ENCODE results near the gene FANK1. TPM values are rescaled to one million over a fixed set of nuclear protein-coding genes. Genes with fewer than 3 reads are reported as not detected.
"Not testable (repeated sequence)": the region's sequence is repeated elsewhere in the genome, so short reads cannot be mapped to it uniquely, and the experiment has no call there.

FANK1 gene
- total RNA-seq, 2 donors from 2014 or later, result 1.0 to 7.3 TPM

GRCh38 chr10:125955766-125956165 lies 59.4 kb downstream of the FANK1 start:
- ATAC-seq (no peak), DNase-seq (no peak)
- Histone ChIP-seq H3K4me3 (no peak overlapping the region), H3K27ac (no peak overlapping the region), H3K9me3 (peaks cover 0 to 15% (median 0%) of the 10 kb centered on the region in 3 donors), H3K4me1 (no peaks in the 10 kb centered on the region), H3K27me3 (no peaks in the 10 kb centered on the region), H3K36me3 (replicated peaks in 1 of 2; ENCODE audit: insufficient read depth in 1 of 2, low read depth in 2 of 2) (no peaks in the 10 kb centered on the region)
- TF ChIP-seq CTCF (IDR thresholded peaks at IDR 0.05) (no peak), POLR2A (IDR thresholded peaks at IDR 0.05) (no peak)
- intact Hi-C loops (cut with DNase I), result no loop called here
- 55 to 82% methylated on average over 3 of the region's 3 CpGs for WGBS, 2 donors

- TF ChIP-seq CTCF (IDR thresholded peaks at IDR 0.05) (no peak), POLR2A (IDR thresholded peaks at IDR 0.05) (no peak)
- Histone ChIP-seq H3K9me3 (no peaks in the 10 kb centered on the region), H3K27me3 (no peaks in the 10 kb centered on the region), H3K4me1 (no peaks in the 10 kb centered on the region), H3K4me3 (no peak overlapping the region), H3K36me3 (replicated peaks in 1 of 2; ENCODE audit: insufficient read depth in 1 of 2, low read depth in 2 of 2) (no peaks in the 10 kb centered on the region), H3K27ac (no peak overlapping the region)
- intact Hi-C loops (cut with DNase I), result no loop called here
- no peak for DNase-seq
- ATAC-seq, result no peak
- WGBS, 2 donors, result 79 to 83% methylated on average over 1 of the region's 1 CpG
These were observed 65.4 kb downstream of the FANK1 start for GRCh38 chr10:125961743-125962142.

GRCh38 chr10:125962200-125962599 lies 65.8 kb downstream of the FANK1 start:
- intact Hi-C loops (cut with DNase I), result no loop called here
- TF ChIP-seq CTCF (IDR thresholded peaks at IDR 0.05) (no peak), POLR2A (IDR thresholded peaks at IDR 0.05) (no peak)
- no peak overlapping the region for H3K27ac ChIP-seq
- 94 to 95% methylated on average over 3 of the region's 3 CpGs for WGBS, 2 donors
- no peak overlapping the region for H3K4me3 ChIP-seq
- no peaks in the 10 kb centered on the region for H3K36me3 ChIP-seq (replicated peaks in 1 of 2; ENCODE audit: insufficient read depth in 1 of 2, low read depth in 2 of 2)
- H3K4me1 ChIP-seq, result no peaks in the 10 kb centered on the region
- no peaks in the 10 kb centered on the region for H3K27me3 ChIP-seq
- DNase-seq, result no peak
- H3K9me3 ChIP-seq, result no peaks in the 10 kb centered on the region
- no peak for ATAC-seq

- H3K27ac ChIP-seq, result no peak overlapping the region
- intact Hi-C loops (cut with DNase I), result no loop called here
- no peaks in the 10 kb centered on the region for H3K27me3 ChIP-seq
- DNase-seq (no peak), ATAC-seq (no peak)
- WGBS, 2 donors, result 100% methylated on average over 2 of the region's 2 CpGs
- H3K4me3 ChIP-seq, result no peak overlapping the region
- H3K9me3 ChIP-seq, result no peaks in the 10 kb centered on the region
- no peaks in the 10 kb centered on the region for H3K36me3 ChIP-seq (replicated peaks in 1 of 2; ENCODE audit: insufficient read depth in 1 of 2, low read depth in 2 of 2)
- no peak for TF ChIP-seq CTCF (IDR thresholded peaks at IDR 0.05)
- TF ChIP-seq POLR2A (IDR thresholded peaks at IDR 0.05), result no peak
- no peaks in the 10 kb centered on the region for H3K4me1 ChIP-seq
These were observed 68.2 kb downstream of the FANK1 start for GRCh38 chr10:125964558-125964957.

- H3K36me3 ChIP-seq (replicated peaks in 1 of 2; ENCODE audit: insufficient read depth in 1 of 2, low read depth in 2 of 2), result no peaks in the 10 kb centered on the region
- no peak overlapping the region for H3K4me3 ChIP-seq
- intact Hi-C loops (cut with DNase I), result no loop called here
- no peaks in the 10 kb centered on the region for H3K27me3 ChIP-seq
- 63 to 65% methylated on average over 1 of the region's 1 CpG for WGBS, 2 donors
- DNase-seq (no peak), ATAC-seq (no peak)
- H3K27ac ChIP-seq, result no peak overlapping the region
- H3K4me1 ChIP-seq, result no peaks in the 10 kb centered on the region
- H3K9me3 ChIP-seq, result no peaks in the 10 kb centered on the region
- TF ChIP-seq CTCF (IDR thresholded peaks at IDR 0.05) (no peak), POLR2A (IDR thresholded peaks at IDR 0.05) (no peak)
These were observed 71.2 kb downstream of the FANK1 start for GRCh38 chr10:125967533-125967932.

GRCh38 chr10:125970077-125970630 lies 73.8 kb downstream of the FANK1 start:
- intact Hi-C loops (cut with DNase I); H3K9me3 ChIP-seq; DNase-seq: not testable (repeated sequence)

More at GRCh38 chr10:125970077-125970630, 73.8 kb downstream of the FANK1 start:
- not testable (repeated sequence) for H3K4me1 ChIP-seq; ATAC-seq; H3K36me3 ChIP-seq (replicated peaks in 1 of 2; ENCODE audit: insufficient read depth in 1 of 2, low read depth in 2 of 2); H3K27me3 ChIP-seq; H3K4me3 ChIP-seq; H3K27ac ChIP-seq
- WGBS, 2 donors, result 87 to 93% methylated on average over 10 to 35 of the region's 36 CpGs
